Endometrium (tissue), 2 donors: ENCODE data around the gene LIMCH1.
"Not testable (repeated sequence)": the region's sequence is repeated elsewhere in the genome, so short reads cannot be mapped to it uniquely, and the experiment has no call there.

Source experiments
- FAIRE-seq: peaks from 2 replicates; lab custom pipeline; 2012; peaks lifted over from hg19 to GRCh38; lab: Jason Lieb, UNC
- donor health status: control.
- donor health status: control.

LIMCH1 gene

DNA sequence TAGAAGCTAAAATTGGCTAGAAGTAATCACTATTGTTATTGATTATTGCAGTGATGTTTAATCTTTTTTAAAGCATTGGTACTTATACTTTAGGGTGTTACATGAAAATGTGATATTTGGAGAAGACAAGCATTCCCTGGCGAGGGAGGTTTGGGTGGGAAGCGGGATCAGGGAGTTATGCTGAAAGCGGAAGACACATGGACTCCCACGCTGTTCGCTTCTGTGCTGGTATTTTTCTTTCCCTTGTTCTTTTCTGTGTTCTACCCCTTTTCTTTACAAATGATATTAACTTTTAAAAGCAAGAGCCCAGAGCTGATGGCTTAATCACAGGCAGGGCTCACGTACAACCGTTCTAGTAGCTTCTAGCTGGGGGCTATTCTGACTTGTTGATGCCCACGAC is 148.9 kb downstream of the LIMCH1 start:
- FAIRE-seq = no peak

DNA sequence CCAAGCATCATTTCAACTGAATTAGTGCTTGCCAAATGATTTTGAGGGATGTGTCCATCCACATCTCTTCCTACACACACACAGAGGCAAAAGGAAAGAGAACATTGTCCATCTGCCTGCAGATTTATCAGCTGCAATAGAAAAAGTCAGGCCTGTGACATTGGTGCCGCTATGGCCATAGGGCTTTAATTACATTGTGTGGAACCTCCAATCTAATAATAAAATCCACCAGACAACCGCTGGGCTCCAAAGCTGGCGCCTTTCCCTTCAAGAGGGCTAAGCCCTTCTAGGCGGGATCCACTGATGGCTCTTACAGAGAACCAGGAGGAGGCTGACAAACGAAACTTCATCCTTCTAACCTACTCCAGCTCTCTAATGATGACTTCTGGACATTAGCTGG is 150.0 kb downstream of the LIMCH1 start:
- FAIRE-seq = no peak

DNA sequence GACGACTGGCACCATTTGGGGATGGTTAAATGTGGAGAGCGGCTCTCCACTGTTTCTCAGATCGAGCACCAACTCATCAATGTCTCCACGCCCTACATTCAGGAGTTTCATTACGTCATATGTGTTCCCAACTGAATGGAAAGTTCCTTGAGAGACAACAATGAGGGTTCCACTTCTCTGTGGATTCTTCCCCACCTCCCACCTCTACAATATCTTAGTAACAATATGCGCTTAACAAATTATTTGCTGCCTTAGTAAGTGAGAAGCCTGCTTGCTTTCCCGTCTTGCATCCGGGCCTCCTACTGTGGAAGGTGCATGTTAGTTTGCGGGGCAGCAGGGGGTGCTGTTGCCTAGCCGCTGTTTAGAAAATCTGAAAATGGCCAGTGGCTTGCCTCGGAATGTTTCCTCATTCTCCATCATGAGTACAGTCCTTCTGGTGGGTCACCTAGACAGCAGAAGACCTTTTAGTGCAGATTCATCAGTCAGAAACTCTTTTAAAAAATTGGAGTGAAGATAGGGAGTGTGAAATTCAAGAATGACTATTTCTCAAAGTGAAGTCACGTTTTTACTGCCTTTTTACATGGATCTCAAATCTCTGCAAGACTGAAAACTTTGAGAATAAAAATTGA is 154.9 kb downstream of the LIMCH1 start:
- FAIRE-seq = no peak

DNA sequence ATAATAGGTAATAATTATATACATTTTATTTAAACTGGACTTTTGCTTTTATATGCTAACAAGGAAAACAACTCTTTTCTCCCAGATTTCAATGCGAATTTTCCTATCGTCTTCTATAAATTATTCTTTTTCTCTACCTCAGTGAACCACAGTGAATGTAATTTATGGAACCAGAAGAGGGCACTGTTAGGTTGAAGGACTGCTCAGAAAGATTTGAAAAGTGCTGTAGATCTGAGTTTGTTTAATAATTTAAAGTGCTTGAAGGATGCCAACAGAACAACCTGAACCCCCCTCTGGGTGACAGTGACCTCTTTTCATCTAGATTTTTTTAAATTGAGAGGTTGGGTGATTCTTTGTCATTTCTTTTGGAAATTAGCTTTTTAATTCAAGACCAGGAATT is 155.7 kb downstream of the LIMCH1 start:
- FAIRE-seq = peak; percentile 12

DNA sequence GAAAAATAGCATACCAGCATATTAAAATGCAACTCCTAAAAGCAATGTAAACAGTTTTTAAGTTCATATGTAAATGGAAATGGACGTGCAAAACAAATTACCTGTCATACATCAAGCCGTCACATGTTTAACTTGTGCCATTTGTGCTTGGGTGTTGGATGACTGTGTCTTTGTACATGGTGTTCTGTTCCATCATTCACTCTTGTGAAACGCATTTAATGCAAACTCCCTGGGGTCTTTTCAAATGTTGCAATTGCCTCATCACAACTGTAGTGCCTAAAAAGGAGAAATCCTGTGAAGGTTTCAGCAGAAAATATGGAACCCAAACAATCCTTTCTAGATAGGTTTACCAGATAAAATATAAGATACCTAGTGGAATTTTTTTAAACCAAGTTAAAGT is 158.2 kb downstream of the LIMCH1 start:
- no peak for FAIRE-seq

DNA sequence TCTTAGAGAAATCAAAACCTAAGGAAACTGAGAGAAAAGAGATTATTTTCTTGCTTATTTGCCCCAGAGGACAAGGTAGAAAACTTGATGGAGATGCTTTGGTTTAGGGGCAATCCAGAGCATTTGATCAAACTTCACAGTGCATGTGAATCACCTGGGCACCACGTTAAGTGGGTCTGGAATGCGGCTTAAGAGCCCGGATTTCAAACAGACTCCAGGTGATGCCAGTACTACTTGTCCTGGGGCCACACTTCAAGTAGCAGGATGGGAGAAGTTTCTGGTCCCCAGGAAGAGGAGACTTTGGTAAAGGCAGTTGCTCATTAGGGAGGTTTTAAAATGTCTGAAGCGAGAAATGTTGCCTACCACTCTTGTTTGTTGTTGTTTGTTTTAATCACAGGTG is 158.8 kb downstream of the LIMCH1 start:
- FAIRE-seq = no peak

DNA sequence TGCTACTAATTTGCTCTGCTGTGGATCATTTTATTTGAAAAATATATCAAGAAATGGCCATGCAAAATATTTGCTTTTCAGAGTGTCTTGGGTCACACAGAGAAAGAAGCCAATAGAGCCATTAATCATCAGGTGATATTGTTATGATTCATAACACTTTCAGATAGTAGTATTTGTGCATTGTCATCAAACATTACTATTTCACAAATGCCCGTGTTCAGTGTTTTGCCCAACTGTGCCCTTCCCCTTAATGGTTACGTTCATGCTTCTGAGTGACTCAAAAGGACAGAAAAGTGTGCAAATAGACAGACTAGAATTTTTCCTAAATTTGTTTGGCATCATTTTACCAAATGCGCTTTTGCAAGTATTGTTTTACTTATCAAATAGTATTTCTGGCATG is 164.0 kb downstream of the LIMCH1 start:
- FAIRE-seq = no peak

DNA sequence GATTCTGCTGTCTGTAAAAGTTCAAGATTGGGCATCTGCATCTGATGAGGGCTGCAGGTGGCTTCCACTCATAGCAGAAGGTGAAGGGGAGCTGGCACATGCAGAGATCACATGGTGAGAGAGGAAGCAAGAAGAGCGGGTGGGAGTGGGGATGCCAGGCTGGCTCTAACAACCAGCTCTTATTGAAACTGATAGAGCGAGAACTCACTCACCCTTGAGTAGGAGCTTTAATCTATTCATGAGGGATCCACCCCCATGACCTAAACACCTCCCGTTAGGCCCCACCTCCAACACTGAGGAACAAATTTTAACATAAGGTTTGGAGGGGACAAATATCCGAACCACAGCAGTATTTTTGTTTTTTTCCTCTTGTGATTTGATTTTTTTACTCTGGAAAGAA is 164.8 kb downstream of the LIMCH1 start:
- no peak for FAIRE-seq

- no peak for FAIRE-seq
Measured at GRCh38 chr4:41703785-41704184, 165.8 kb downstream of the LIMCH1 start.

- FAIRE-seq = no peak
Measured at GRCh38 chr4:41709844-41710481, 172.0 kb downstream of the LIMCH1 start.

DNA sequence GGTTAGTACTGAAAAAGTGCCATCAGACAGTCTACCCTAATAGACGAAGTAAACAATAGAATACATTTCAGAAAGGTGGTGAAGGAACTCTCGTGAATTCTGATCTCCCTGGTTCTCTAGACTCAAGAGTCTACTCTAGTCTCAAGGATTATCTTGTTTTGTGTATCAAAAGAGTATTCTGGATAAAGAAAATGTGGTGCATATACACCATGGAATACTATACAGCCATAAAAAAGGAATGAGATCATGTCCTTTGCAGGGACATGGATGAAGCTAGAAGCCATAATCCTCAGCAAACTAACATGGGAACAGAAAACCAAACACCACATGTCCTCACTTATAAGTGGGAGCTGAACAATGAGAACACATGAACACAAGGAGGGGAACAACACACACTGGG is 173.7 kb downstream of the LIMCH1 start:
- not testable (repeated sequence) for FAIRE-seq

GRCh38 chr4:41712425-41712824 is 174.5 kb downstream of the LIMCH1 start:
- FAIRE-seq = no peak

GRCh38 chr4:41713768-41714167 is 175.8 kb downstream of the LIMCH1 start:
- FAIRE-seq = no peak

DNA sequence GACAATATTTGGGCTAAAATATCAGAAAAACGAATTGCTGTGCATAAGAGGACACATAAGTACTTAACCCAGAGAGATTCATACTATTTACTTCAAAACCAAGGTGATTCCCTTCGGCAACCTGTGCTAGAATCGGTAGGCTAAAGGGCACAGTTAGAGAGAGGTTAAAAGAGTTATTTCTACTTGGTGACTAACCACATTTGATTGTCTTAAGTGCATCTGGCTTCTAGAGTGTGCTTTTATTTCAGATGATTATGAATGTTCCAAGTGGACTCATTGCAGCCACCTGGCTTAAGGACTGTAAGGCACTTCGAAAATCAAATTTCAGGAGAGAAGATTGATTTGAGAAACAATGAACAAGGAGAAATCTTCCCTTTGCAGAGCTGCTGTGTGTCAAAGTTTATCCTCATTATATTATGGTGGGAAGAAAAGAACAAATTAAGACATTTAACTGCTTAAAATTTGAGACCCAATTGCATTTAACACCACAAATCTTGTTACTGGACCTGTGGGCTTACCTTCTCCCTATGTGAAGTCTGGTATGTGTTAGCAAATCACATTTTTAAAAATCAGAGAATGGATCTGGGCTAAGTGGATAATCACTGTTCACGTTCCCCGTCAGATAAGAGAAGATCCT is 176.5 kb downstream of the LIMCH1 start:
- no peak for FAIRE-seq

DNA sequence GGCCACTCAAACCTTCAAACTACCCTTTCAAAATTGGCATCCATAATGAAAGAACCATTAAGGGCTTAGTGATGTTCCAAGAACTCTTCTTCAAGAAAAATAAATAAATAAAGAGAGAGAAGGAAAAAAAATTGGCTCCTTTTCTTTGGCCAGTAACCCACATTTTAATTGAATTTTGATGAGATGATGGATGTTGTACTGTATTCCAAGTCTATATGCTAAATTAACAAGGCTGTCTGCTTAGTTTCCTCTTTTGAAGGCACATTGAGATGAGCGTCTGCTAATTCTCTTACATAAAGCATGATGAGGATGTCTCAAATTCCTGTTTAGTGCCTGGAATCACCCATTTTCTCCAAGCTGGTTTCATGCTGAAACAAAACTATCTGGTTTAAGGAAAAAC is 177.2 kb downstream of the LIMCH1 start:
- no peak for FAIRE-seq

GRCh38 chr4:41718907-41719306 is 180.9 kb downstream of the LIMCH1 start:
- no peak for FAIRE-seq

DNA sequence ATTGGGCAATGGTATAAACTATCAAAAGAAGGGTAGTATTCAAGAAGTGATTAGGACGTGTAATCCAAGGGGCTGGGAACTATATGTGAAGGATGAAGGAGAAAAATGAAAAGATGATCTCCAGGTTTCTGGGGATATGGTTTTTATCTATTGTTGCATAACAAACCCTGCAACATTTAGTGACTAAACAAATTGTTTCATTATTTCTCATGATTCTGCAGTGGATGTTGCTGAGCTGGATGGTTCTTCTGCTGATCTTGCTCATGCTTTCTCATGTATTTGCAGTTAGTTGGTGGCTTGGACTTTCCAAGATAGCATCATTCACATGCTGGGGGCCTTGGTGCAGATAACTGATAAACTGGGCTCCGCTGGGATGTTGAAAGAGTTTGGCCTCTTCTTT is 181.5 kb downstream of the LIMCH1 start:
- FAIRE-seq = no peak

DNA sequence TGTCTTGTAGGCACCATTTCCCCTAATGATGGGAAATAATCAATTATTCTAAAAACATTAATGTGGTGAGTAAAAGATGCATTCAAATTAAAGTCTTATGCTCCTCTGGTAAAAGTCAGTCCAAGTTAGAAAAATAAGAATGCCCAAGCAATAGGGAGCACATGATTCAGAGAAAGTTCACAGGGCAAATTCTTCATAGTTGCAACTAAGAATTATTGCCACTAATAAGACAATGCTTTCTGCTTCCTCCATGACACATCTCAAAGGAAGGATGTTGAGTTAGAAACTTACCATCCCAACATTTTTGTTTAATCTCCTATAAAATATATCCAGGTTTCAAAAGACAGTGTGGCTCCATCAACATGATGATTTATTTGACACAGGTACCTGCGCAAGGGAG is 184.2 kb downstream of the LIMCH1 start:
- no peak for FAIRE-seq

DNA sequence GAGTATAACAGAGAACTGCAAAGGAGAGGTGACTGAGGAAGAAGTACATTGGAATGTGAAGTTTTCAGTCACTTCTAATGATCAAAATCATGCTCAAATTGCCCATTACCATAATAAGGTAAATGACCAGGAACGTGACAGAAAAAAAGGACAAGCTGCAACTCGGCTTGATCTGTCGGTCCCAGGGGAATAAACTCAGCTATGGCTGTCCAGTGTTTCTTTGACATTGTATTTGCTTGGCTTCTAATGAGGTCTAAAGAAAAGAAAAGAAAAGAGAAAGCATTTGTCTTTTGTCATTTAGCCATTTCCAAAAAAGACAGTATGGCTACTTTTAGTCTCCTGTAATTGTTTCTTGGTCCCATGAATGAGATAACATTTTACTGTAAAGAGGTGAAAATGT is 185.3 kb downstream of the LIMCH1 start:
- no peak for FAIRE-seq

DNA sequence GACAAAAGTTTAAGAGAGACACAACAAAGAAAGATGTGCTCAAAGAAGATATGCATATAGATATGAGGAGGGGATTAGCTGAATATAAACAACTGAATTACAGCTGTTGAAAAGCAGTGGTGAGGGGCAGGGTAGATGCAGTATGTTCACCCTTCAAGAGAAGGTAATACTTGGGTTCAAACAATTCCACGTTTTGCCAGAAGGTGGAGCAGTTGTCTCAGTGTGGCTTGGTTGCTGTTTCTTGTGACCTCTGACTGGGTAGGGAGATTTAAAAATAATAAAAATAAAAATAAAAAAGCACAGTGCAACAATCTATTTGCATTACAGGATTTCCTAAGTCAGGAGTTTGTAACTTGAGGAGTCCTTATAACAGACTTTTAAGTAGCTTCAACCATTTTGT is 187.3 kb downstream of the LIMCH1 start:
- FAIRE-seq = no peak

GRCh38 chr4:41727861-41728572 is 190.1 kb downstream of the LIMCH1 start:
- FAIRE-seq = no peak

- no peak for FAIRE-seq
Measured at GRCh38 chr4:41728573-41728913, 190.6 kb downstream of the LIMCH1 start.

DNA sequence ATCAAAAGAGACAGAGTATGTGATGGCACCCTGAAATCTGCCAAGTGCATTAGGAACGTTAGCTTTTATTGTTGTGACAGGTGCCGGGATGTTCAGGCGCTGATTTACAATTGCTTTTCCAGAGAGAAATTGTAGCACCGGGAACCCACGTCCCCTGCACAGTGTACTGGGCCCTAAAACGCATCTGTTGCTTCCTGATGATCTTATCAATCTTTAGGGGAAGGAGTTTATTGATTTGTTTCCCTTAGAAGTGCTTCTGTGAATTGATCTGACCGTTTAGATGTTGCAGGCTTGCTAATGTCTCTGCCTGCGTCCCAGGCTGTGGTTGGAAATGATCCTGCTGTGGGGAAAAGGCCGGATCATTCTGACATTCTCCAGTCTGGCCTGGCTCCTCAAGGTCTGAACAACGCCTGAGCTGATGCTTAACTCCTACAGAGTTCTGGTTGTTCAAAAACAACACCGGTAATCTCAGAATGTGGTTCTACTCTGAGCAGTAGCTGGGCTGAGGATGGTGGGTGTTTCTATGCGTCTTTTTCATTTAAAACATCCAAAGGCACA is 193.7 kb downstream of the LIMCH1 start:
- no peak for FAIRE-seq
